HL-60 (cell line): ENCODE results near the gene NMNAT2.

Experiments
- DNase-seq, 2 experiments: peaks; one replicate each; pipeline ENCODE4 v3.0.0-alpha.2; 2010 to 2020; ENCODE audit warnings: low read depth in 1 of 2, low spot score in 1 of 2
- H3K27ac ChIP-seq: fragments of 250-450 bp; sonication (Bioruptor Pico); replicated peaks from 2 replicates; pipeline ENCODE4 v1.5.1; 2020; ENCODE audit warnings: mild to moderate bottlenecking, moderate library complexity
- H3K27me3 ChIP-seq: fragments of 250-450 bp; sonication (Bioruptor Pico); 2 replicates; pipeline ENCODE4 v1.5.1; 2021; ENCODE audit warnings: mild to moderate bottlenecking, moderate library complexity; ENCODE audit not compliant: insufficient read depth, poor library complexity, severe bottlenecking
- H3K4me3 ChIP-seq: replicated peaks from 2 replicates; pipeline ENCODE4 v1.5.1; 2011; ENCODE audit warnings: mild to moderate bottlenecking, control low read depth, low read length; ENCODE audit not compliant: insufficient read depth
- GABPA ChIP-seq: IDR thresholded peaks from 2 replicates; pipeline ENCODE4 v1.6.1; 2012; ENCODE audit warnings: low read depth
- POLR2AphosphoS5 ChIP-seq: IDR thresholded peaks from 2 replicates; pipeline ENCODE4 v1.6.1; 2012; ENCODE audit warnings: low read depth
- SPI1 ChIP-seq: IDR thresholded peaks from 2 replicates; pipeline ENCODE4 v1.6.1; 2012; ENCODE audit warnings: low read depth, mild to moderate bottlenecking, borderline replicate concordance
- TF ChIP-seq, protein P1 (sequence below): IDR thresholded peaks from one replicate; pipeline ENCODE4 v1.5.1; 2011; ENCODE audit warnings: low read length, control low read depth, inconsistent platforms; ENCODE audit not compliant: insufficient read depth
- TF ChIP-seq, protein P2 (sequence below): IDR thresholded peaks from 2 replicates; pipeline ENCODE4 v1.6.1; 2012; ENCODE audit warnings: low read depth; ENCODE audit not compliant: insufficient replicate concordance

The NMNAT2 gene

DNA sequence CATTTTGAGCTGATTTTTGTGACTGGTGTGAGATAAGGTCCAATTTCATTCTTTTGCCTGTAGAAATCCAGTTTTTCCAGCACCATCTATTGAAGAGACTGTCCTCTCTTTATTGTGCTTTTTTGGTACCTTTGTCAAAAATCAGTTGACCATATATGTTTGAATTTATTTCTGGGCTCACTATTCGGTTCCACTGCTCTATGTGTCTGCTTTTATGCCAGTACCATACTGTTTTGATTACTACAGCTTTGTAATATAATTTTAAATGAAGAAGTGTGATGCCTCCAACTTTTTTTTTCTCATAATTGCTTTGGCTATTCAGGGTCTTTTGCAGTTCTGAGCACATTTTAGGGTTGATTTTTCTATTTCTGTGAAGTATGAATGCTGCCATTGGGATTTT, 163.1 kb downstream of the NMNAT2 start:
- H3K27ac ChIP-seq = no peak overlapping the region
- no peak overlapping the region for H3K4me3 ChIP-seq
- TF ChIP-seq POLR2AphosphoS5 = no peak
- no peak for TF ChIP-seq GABPA
- TF ChIP-seq, protein P1, sequence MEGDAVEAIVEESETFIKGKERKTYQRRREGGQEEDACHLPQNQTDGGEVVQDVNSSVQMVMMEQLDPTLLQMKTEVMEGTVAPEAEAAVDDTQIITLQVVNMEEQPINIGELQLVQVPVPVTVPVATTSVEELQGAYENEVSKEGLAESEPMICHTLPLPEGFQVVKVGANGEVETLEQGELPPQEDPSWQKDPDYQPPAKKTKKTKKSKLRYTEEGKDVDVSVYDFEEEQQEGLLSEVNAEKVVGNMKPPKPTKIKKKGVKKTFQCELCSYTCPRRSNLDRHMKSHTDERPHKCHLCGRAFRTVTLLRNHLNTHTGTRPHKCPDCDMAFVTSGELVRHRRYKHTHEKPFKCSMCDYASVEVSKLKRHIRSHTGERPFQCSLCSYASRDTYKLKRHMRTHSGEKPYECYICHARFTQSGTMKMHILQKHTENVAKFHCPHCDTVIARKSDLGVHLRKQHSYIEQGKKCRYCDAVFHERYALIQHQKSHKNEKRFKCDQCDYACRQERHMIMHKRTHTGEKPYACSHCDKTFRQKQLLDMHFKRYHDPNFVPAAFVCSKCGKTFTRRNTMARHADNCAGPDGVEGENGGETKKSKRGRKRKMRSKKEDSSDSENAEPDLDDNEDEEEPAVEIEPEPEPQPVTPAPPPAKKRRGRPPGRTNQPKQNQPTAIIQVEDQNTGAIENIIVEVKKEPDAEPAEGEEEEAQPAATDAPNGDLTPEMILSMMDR = no peak
- TF ChIP-seq, protein P2, sequence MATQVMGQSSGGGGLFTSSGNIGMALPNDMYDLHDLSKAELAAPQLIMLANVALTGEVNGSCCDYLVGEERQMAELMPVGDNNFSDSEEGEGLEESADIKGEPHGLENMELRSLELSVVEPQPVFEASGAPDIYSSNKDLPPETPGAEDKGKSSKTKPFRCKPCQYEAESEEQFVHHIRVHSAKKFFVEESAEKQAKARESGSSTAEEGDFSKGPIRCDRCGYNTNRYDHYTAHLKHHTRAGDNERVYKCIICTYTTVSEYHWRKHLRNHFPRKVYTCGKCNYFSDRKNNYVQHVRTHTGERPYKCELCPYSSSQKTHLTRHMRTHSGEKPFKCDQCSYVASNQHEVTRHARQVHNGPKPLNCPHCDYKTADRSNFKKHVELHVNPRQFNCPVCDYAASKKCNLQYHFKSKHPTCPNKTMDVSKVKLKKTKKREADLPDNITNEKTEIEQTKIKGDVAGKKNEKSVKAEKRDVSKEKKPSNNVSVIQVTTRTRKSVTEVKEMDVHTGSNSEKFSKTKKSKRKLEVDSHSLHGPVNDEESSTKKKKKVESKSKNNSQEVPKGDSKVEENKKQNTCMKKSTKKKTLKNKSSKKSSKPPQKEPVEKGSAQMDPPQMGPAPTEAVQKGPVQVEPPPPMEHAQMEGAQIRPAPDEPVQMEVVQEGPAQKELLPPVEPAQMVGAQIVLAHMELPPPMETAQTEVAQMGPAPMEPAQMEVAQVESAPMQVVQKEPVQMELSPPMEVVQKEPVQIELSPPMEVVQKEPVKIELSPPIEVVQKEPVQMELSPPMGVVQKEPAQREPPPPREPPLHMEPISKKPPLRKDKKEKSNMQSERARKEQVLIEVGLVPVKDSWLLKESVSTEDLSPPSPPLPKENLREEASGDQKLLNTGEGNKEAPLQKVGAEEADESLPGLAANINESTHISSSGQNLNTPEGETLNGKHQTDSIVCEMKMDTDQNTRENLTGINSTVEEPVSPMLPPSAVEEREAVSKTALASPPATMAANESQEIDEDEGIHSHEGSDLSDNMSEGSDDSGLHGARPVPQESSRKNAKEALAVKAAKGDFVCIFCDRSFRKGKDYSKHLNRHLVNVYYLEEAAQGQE = no peak
- no peak for TF ChIP-seq SPI1
- no peak for DNase-seq
- H3K27me3 ChIP-seq = no peaks in the 10 kb centered on the region

DNA sequence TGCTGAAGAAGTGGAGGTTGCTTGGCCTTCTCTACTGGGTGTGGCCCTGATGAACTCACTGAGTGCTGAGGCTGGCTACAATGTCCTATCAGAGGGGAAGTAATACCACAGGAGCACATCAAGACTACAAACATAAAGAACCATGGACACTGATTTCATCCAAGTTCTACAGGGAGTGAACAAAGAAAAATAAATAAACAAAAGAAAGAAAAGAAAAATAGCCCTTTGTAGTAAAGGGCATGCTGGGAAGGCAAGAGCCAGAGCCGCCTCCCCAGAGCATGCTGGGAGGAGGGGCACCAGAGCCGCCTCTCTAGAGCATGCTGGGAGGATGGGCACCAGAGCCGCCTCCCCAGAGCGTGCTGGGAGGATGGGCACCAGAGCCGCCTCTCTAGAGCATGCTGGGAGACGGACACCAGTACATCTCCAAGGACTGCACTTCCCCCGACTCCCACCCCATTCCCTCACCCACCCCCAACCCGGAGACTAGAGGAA, 166.2 kb downstream of the NMNAT2 start:
- Histone ChIP-seq H3K27ac (0 out of 2 replicates have a peak overlapping the region, but pooled peaks have one; percentile 35), H3K27me3 (no peaks in the 10 kb centered on the region), H3K4me3 (no peak overlapping the region)
- no peak for TF ChIP-seq GABPA
- TF ChIP-seq POLR2AphosphoS5 = no peak
- no peak for TF ChIP-seq SPI1
- TF ChIP-seq, protein P1 = no peak
- TF ChIP-seq, protein P2 = no peak
- no peak for DNase-seq

DNA sequence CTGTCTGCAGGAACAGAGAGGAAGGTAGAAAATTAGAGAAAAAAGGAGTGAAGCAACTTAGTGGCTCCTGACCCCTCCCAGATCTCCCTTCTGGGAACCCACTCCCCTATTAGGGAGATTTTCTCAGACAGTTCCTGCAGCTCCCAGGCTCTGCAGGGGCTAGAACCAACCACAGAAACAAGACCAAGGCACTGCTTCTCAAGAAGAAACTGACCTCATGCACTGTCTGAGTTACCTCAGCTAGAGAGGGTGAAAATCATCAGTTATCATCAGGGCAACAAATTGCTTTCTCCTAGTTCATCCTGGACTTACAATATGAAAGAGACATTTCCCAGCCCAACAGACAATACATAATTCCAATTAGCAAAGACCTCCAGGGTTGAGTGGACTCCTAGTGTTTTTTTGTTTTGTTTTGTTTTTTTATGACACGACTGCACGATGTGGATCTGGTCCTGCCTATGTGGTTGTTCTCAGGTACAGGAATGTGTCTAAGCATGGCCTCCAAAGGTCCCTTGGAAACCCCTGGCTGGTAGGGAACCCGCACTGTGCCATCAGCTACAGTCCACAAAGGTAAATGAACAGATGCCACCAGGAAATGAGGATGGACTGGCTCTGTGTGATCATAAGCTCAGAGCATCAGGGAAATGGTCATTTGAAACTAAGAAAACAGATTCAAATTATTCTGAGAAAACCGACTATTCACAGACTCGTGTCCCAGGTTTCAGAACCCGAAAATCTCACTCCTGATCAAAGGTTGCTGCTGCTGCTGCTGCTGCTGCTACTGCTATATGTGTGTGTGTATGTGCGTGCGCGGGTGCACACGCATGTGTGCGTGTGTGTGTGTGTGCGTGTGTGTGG, 166.8 kb downstream of the NMNAT2 start:
- Histone ChIP-seq H3K4me3 (no peak overlapping the region), H3K27ac (no peak overlapping the region), H3K27me3 (no peaks in the 10 kb centered on the region)
- TF ChIP-seq GABPA = no peak
- TF ChIP-seq, protein P1 = no peak
- DNase-seq = no peak
